OCI-LY1 (cell line): ENCODE data around the gene PDK2.
A peak's percentile ranks its signal among the peaks of the same experiment; 100 is the strongest.

Experiments
- H2AFZ ChIP-seq: fragments of 200-600 bp; sonication (generic), shearing (Covaris generic); 2 replicates; pipeline ENCODE4 v1.6.0; 2014; ENCODE audit warnings: antibody characterized with exemption, mild to moderate bottlenecking, low read length
- H3F3A ChIP-seq: fragments of 200-600 bp; sonication (generic), shearing (Covaris generic); 2 replicates; pipeline ENCODE4 v1.6.0; 2014; ENCODE audit warnings: mild to moderate bottlenecking, antibody characterized with exemption, low read length, moderate library complexity; ENCODE audit not compliant: insufficient read depth
- H3K27ac ChIP-seq: fragments of 200-600 bp; sonication (generic); 2 replicates; pipeline ENCODE4 v1.5.1; 2014; ENCODE audit warnings: low read length, mixed run types, mild to moderate bottlenecking, low read depth; ENCODE audit not compliant: poor library complexity, severe bottlenecking
- H3K27me3 ChIP-seq: fragments of 200-600 bp; sonication (generic); 2 replicates; pipeline ENCODE4 v1.6.0; 2014; ENCODE audit warnings: antibody characterized with exemption, mild to moderate bottlenecking, low read length, moderate library complexity; ENCODE audit not compliant: insufficient read depth
- H3K36me3 ChIP-seq: fragments of 200-600 bp; sonication (generic); 2 replicates; pipeline ENCODE4 v1.6.1; 2014; ENCODE audit warnings: mild to moderate bottlenecking, antibody characterized with exemption, low read length, moderate library complexity, mixed read lengths; ENCODE audit not compliant: insufficient read depth
- H3K4me1 ChIP-seq: fragments of 200-600 bp; sonication (generic); 2 replicates; pipeline ENCODE4 v1.5.1; 2014; ENCODE audit warnings: mild to moderate bottlenecking, low read length, moderate library complexity; ENCODE audit not compliant: insufficient read depth, severe bottlenecking
- H3K4me2 ChIP-seq: fragments of 200-600 bp; sonication (generic), shearing (Covaris generic); 2 replicates; pipeline ENCODE4 v1.6.1; 2014; ENCODE audit warnings: low read length
- H3K4me3 ChIP-seq: fragments of 200-600 bp; sonication (generic); 2 replicates; pipeline ENCODE4 v1.5.1; 2014; ENCODE audit warnings: low read length, low read depth, mild to moderate bottlenecking, mixed read lengths; ENCODE audit not compliant: poor library complexity, severe bottlenecking
- H3K79me2 ChIP-seq: fragments of 200-600 bp; shearing (Covaris generic); 2 replicates; pipeline ENCODE4 v1.6.1; 2016; ENCODE audit warnings: mixed run types, low read length, mixed read lengths; ENCODE audit not compliant: insufficient read depth
- H3K9ac ChIP-seq: fragments of 200-600 bp; sonication (generic), shearing (Covaris generic); 2 replicates; pipeline ENCODE4 v1.6.1; 2014; ENCODE audit warnings: mild to moderate bottlenecking, low read length, mixed read lengths
- H3K9me2 ChIP-seq: fragments of 200-600 bp; sonication (generic), shearing (Covaris generic); 2 replicates; pipeline ENCODE4 v1.6.1; 2014; ENCODE audit warnings: low read depth, mild to moderate bottlenecking, low read length, mixed read lengths
- H3K9me3 ChIP-seq: fragments of 200-600 bp; shearing (Covaris generic); 2 replicates; pipeline ENCODE4 v1.6.1; 2014; ENCODE audit warnings: low read length, mixed read lengths
- H4K20me1 ChIP-seq: fragments of 200-600 bp; sonication (generic), shearing (Covaris generic); 2 replicates; pipeline ENCODE4 v1.6.0; 2016; ENCODE audit warnings: mild to moderate bottlenecking, low read length; ENCODE audit not compliant: insufficient read depth
- EZH2 ChIP-seq: fragments of 200-600 bp; sonication (generic), shearing (Covaris generic); IDR thresholded peaks from 2 replicates; pipeline ENCODE4 v1.8.0; 2017; ENCODE audit warnings: borderline replicate concordance, mixed run types, mild to moderate bottlenecking, antibody characterized with exemption, low read length, moderate library complexity, mixed read lengths
- TF ChIP-seq, protein P1 (sequence below): fragments of 200-600 bp; sonication (generic), shearing (Covaris generic); IDR thresholded peaks from 2 replicates; pipeline ENCODE4 v1.5.1; 2017; ENCODE audit warnings: mild to moderate bottlenecking, antibody characterized with exemption, low read length, moderate library complexity, mixed read lengths

Gene PDK2

DNA sequence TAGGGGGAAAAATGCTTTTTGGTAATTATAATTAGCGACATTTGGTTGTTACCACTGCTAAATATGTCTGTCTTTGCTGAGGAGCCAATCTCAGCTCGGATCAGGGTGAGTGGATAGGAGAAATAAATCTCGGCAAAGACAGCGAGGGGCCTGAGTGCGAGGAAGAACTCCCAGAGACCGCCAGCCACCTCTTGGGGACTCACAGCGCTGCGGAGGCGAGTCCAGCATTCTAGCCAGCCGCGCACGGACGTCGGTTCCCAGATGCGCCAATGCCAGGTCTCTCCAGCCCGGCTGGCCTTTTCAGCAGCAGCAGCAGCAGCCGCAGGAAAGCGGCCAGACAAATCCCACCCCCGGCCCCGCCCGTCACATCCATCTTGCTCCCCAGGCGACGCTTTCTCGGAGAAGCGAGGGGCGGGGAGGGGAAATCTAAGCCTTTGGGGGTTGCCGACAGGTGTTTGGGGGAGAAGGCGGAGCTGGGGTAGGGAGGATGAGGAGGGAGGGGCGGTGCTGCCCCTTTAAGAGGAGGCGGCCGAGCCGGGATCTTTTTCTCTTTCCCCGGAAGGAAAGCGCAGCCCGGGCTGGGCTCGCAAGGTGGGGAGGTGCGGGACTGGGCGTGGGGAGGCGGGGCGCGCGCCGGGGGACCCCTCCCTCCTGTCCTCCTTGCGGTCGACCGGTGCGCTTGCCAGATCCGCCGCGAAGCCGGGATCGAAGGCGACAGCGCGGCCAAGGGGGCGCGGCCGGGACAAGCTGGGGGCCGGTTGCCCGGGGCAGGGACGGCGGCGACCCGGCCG, 39.5 kb upstream of the PDK2 start, which contains the start of gene ITGA3:
TSS of gene ITGA3 (plus strand) at position 685 of the 791 bp plus-strand sequence. CDS start 330 bp downstream, outside the sequence.
- peak within 1 kb of the TSS; percentile 58 for H3K4me3 ChIP-seq
- peaks cover 18% of the 10 kb centered on the region for H3K4me1 ChIP-seq
- H3K9me3 ChIP-seq, result no peaks in the 10 kb centered on the region
- TF ChIP-seq, protein P1, sequence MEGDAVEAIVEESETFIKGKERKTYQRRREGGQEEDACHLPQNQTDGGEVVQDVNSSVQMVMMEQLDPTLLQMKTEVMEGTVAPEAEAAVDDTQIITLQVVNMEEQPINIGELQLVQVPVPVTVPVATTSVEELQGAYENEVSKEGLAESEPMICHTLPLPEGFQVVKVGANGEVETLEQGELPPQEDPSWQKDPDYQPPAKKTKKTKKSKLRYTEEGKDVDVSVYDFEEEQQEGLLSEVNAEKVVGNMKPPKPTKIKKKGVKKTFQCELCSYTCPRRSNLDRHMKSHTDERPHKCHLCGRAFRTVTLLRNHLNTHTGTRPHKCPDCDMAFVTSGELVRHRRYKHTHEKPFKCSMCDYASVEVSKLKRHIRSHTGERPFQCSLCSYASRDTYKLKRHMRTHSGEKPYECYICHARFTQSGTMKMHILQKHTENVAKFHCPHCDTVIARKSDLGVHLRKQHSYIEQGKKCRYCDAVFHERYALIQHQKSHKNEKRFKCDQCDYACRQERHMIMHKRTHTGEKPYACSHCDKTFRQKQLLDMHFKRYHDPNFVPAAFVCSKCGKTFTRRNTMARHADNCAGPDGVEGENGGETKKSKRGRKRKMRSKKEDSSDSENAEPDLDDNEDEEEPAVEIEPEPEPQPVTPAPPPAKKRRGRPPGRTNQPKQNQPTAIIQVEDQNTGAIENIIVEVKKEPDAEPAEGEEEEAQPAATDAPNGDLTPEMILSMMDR, result no peak
- TF ChIP-seq EZH2, result no peak
- H2AFZ ChIP-seq, result no peak within 1 kb of the TSS
- no peaks in the 10 kb centered on the region for H4K20me1 ChIP-seq
- H3K27me3 ChIP-seq, result 0 out of 2 replicates have a peak, but pooled peaks cover 4% of the 10 kb centered on the region
- H3K9me2 ChIP-seq, result no peaks in the 10 kb centered on the region
- H3K36me3 ChIP-seq, result no peaks in the 10 kb centered on the region
- no peaks in the 10 kb centered on the region for H3F3A ChIP-seq
- H3K79me2 ChIP-seq, result no peaks in the 10 kb centered on the region
- peak within 1 kb of the TSS; percentile 82 for H3K4me2 ChIP-seq
- H3K9ac ChIP-seq, result peak within 1 kb of the TSS; percentile 39; the same call in 1 of the 2 replicates
- H3K27ac ChIP-seq, result no peak within 1 kb of the TSS

DNA sequence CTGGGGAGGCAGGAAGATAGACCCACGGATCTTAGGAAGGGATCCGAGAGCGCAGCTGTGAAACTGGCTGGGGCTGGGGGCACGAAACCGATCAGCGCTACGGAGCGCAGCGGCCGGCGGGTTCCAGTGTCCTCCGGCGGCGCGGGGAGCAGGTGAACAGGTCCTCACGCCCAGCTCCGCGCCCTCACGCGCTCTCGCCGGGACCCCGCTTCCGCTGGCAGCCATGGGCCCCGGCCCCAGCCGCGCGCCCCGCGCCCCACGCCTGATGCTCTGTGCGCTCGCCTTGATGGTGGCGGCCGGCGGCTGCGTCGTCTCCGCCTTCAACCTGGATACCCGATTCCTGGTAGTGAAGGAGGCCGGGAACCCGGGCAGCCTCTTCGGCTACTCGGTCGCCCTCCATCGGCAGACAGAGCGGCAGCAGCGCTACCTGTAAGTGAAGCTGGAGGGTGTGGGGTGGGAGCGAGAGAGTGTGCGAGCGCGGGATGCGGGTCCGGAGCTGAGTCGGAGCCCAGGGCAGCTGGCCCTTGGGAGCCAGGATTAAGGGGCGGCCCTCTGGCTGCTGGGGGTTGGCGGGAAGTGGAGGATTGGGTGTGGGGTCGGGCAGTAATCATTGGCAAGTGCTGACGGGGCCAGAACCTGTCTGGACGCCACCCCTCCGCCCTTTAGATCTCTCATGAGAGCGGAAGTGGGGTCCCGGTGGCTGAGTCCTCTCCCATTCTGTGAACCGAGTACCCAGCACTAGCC, 38.8 kb upstream of the PDK2 start:
- TF ChIP-seq EZH2, result no peak
- TF ChIP-seq, protein P1, result no peak; the same call in 1 of the 2 replicates
- H3F3A ChIP-seq, result no peaks in the 10 kb centered on the region

GRCh38 chr17:50056961-50057330, 38.2 kb upstream of the PDK2 start:
- Histone ChIP-seq H3K9me3 (no peaks in the 10 kb centered on the region), H3K4me1 (peaks cover 18% of the 10 kb centered on the region), H3K4me2 (peak overlapping the region; percentile 82), H3K9me2 (no peaks in the 10 kb centered on the region), H3F3A (no peaks in the 10 kb centered on the region), H3K27me3 (peaks cover 11% of the 10 kb centered on the region), H3K9ac (no peak overlapping the region), H3K36me3 (no peaks in the 10 kb centered on the region), H2AFZ (no peak overlapping the region), H3K27ac (no peak overlapping the region), H3K4me3 (peak overlapping the region; percentile 58), H4K20me1 (no peaks in the 10 kb centered on the region), H3K79me2 (no peaks in the 10 kb centered on the region)
- TF ChIP-seq, protein P1, result no peak
- TF ChIP-seq EZH2, result no peak

More for the DNA sequence above, 38.8 kb upstream of the PDK2 start:
- Histone ChIP-seq H3K9me3 (no peaks in the 10 kb centered on the region), H3K27me3 (peaks cover 10% of the 10 kb centered on the region), H3K4me2 (peak overlapping the region; percentile 82), H3K27ac (no peak overlapping the region), H3K4me3 (peak overlapping the region; percentile 58), H4K20me1 (no peaks in the 10 kb centered on the region), H3K36me3 (no peaks in the 10 kb centered on the region), H3K9ac (peak overlapping the region; percentile 39; the same call in 1 of the 2 replicates), H3K4me1 (peaks cover 18% of the 10 kb centered on the region), H3K9me2 (no peaks in the 10 kb centered on the region), H2AFZ (no peak overlapping the region), H3K79me2 (no peaks in the 10 kb centered on the region)
